ENCODE data around the gene CHN2.

Gene CHN2

DNA sequence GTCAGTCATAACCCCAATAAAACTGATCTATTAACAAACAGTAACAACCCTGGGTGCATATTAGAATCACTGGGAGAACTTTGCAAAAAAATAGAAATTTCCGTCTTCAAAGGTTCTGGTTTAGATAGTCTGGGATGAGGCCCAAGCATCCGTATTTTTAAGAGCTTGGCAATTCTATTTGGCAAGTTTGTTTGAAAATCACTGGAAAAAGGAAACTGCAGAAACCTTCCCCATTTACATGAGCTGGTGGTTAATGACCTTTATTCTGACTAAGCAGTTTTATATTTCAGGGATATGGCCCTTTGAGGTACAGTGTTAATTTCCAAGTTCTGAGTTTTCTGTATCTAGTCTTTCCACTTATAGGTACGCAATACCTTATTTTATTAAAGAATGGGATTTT lies 253.3 kb downstream of the CHN2 start:
- ATAC-seq: no peak
- TF ChIP-seq CSDC2 (CRISPR knock-in tag; IDR thresholded peaks at IDR 0.05) (no peak), ESRRG (CRISPR knock-in tag; IDR thresholded peaks at IDR 0.05) (no peak), ZFP3 (CRISPR knock-in tag; IDR thresholded peaks at IDR 0.05) (no peak), ARNTL (CRISPR knock-in tag; IDR thresholded peaks at IDR 0.05; ENCODE audit: borderline replicate concordance, low read depth) (no peak)
- TF ChIP-seq, protein P1, sequence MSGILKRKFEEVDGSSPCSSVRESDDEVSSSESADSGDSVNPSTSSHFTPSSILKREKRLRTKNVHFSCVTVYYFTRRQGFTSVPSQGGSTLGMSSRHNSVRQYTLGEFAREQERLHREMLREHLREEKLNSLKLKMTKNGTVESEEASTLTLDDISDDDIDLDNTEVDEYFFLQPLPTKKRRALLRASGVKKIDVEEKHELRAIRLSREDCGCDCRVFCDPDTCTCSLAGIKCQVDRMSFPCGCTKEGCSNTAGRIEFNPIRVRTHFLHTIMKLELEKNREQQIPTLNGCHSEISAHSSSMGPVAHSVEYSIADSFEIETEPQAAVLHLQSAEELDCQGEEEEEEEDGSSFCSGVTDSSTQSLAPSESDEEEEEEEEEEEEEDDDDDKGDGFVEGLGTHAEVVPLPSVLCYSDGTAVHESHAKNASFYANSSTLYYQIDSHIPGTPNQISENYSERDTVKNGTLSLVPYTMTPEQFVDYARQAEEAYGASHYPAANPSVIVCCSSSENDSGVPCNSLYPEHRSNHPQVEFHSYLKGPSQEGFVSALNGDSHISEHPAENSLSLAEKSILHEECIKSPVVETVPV (CRISPR knock-in tag; IDR thresholded peaks at IDR 0.05): no peak

DNA sequence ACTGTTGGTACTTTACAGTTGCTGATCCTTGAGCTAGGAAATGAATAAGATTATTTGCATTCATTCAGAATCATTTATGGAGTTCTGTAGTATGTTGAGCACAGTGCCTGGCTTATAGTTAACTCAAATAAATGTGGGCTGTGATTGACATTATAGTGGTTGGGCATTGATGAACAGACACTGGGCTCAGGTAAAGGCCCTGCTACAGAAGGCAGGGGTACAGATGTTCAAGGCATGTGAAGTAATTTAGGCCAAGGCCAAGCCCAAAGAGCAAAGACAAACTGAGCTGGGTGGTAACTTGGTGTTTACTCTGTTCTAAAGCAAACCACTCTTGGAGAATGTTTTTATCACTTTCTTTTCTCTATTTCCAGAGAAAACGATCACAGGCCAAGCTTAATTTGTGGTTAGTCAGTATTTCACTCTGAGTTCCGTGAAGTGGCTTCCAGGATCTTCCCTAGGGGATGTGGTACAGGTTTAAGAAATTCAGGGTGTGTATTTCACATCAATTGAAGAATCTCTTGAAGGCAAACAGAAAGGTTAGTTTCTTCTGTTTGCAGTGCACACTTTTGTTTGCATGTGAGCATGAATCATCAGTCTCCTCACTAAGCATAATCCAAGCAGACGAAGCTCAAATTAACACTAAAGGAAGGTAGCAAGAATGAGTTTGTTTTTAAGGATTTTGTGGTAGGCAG lies 255.1 kb downstream of the CHN2 start:
- TF ChIP-seq TCF4 (CRISPR knock-in tag; IDR thresholded peaks at IDR 0.05; ENCODE audit: borderline replicate concordance) (no peak), TOX (CRISPR knock-in tag; IDR thresholded peaks at IDR 0.05; ENCODE audit: borderline replicate concordance) (no peak), ESRRG (CRISPR knock-in tag; IDR thresholded peaks at IDR 0.05) (no peak), ZNF565 (CRISPR knock-in tag; conservative IDR thresholded peaks at IDR 0.05; ENCODE audit: low read depth) (no peak), CSDC2 (CRISPR knock-in tag; IDR thresholded peaks at IDR 0.05) (no peak), ZFP3 (CRISPR knock-in tag; IDR thresholded peaks at IDR 0.05) (no peak), BACH2 (CRISPR knock-in tag; IDR thresholded peaks at IDR 0.05; ENCODE audit: borderline replicate concordance) (no peak), ZNF8 (CRISPR knock-in tag; IDR thresholded peaks at IDR 0.05) (no peak), PPARA (CRISPR knock-in tag; IDR thresholded peaks at IDR 0.05; ENCODE audit: borderline replicate concordance) (no peak), ZFP30 (CRISPR knock-in tag; IDR thresholded peaks at IDR 0.05) (no peak), ARNTL (CRISPR knock-in tag; IDR thresholded peaks at IDR 0.05; ENCODE audit: borderline replicate concordance, low read depth) (no peak)
- TF ChIP-seq, protein P2, sequence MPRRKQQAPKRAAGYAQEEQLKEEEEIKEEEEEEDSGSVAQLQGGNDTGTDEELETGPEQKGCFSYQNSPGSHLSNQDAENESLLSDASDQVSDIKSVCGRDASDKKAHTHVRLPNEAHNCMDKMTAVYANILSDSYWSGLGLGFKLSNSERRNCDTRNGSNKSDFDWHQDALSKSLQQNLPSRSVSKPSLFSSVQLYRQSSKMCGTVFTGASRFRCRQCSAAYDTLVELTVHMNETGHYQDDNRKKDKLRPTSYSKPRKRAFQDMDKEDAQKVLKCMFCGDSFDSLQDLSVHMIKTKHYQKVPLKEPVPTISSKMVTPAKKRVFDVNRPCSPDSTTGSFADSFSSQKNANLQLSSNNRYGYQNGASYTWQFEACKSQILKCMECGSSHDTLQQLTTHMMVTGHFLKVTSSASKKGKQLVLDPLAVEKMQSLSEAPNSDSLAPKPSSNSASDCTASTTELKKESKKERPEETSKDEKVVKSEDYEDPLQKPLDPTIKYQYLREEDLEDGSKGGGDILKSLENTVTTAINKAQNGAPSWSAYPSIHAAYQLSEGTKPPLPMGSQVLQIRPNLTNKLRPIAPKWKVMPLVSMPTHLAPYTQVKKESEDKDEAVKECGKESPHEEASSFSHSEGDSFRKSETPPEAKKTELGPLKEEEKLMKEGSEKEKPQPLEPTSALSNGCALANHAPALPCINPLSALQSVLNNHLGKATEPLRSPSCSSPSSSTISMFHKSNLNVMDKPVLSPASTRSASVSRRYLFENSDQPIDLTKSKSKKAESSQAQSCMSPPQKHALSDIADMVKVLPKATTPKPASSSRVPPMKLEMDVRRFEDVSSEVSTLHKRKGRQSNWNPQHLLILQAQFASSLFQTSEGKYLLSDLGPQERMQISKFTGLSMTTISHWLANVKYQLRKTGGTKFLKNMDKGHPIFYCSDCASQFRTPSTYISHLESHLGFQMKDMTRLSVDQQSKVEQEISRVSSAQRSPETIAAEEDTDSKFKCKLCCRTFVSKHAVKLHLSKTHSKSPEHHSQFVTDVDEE (CRISPR knock-in tag; IDR thresholded peaks at IDR 0.05): no peak
- TF ChIP-seq, protein P3, sequence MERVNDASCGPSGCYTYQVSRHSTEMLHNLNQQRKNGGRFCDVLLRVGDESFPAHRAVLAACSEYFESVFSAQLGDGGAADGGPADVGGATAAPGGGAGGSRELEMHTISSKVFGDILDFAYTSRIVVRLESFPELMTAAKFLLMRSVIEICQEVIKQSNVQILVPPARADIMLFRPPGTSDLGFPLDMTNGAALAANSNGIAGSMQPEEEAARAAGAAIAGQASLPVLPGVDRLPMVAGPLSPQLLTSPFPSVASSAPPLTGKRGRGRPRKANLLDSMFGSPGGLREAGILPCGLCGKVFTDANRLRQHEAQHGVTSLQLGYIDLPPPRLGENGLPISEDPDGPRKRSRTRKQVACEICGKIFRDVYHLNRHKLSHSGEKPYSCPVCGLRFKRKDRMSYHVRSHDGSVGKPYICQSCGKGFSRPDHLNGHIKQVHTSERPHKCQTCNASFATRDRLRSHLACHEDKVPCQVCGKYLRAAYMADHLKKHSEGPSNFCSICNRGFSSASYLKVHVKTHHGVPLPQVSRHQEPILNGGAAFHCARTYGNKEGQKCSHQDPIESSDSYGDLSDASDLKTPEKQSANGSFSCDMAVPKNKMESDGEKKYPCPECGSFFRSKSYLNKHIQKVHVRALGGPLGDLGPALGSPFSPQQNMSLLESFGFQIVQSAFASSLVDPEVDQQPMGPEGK (CRISPR knock-in tag; IDR thresholded peaks at IDR 0.05; ENCODE audit: borderline replicate concordance): no peak
- TF ChIP-seq, protein P4, sequence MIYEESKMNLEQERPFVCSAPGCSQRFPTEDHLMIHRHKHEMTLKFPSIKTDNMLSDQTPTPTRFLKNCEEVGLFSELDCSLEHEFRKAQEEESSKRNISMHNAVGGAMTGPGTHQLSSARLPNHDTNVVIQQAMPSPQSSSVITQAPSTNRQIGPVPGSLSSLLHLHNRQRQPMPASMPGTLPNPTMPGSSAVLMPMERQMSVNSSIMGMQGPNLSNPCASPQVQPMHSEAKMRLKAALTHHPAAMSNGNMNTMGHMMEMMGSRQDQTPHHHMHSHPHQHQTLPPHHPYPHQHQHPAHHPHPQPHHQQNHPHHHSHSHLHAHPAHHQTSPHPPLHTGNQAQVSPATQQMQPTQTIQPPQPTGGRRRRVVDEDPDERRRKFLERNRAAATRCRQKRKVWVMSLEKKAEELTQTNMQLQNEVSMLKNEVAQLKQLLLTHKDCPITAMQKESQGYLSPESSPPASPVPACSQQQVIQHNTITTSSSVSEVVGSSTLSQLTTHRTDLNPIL (CRISPR knock-in tag; IDR thresholded peaks at IDR 0.05; ENCODE audit: low read depth): no peak
- TF ChIP-seq, protein P5, sequence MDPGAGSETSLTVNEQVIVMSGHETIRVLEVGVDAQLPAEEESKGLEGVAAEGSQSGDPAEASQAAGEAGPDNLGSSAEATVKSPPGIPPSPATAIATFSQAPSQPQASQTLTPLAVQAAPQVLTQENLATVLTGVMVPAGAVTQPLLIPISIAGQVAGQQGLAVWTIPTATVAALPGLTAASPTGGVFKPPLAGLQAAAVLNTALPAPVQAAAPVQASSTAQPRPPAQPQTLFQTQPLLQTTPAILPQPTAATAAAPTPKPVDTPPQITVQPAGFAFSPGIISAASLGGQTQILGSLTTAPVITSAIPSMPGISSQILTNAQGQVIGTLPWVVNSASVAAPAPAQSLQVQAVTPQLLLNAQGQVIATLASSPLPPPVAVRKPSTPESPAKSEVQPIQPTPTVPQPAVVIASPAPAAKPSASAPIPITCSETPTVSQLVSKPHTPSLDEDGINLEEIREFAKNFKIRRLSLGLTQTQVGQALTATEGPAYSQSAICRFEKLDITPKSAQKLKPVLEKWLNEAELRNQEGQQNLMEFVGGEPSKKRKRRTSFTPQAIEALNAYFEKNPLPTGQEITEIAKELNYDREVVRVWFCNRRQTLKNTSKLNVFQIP (CRISPR knock-in tag; IDR thresholded peaks at IDR 0.05; ENCODE audit: borderline replicate concordance, low read depth): no peak
- no peak for ATAC-seq

DNA sequence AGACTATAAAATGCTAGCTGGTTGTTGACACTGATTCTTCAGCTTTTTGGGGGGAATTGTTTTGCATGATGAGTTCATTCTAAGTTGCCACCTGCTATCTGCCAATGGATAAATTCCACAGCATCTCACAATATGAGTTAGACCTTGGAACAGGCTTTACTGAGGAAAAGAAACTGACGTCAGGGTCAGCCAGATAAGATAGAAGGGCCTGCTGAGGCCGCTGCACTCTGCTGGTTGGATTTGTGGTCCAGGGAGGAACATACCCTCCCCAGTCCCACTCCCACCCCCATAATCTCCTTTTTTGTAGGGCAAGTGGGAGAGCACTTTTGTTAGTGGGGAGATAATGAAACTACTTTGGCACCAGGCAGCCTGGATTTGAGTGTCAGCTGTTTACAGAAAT lies 258.4 kb downstream of the CHN2 start:
- no peak for ATAC-seq
- TF ChIP-seq ZNF8 (CRISPR knock-in tag; IDR thresholded peaks at IDR 0.05): no peak
- no peak for TF ChIP-seq BACH2 (CRISPR knock-in tag; IDR thresholded peaks at IDR 0.05; ENCODE audit: borderline replicate concordance)
- TF ChIP-seq, protein P5 (CRISPR knock-in tag; IDR thresholded peaks at IDR 0.05; ENCODE audit: borderline replicate concordance, low read depth): no peak
- TF ChIP-seq RARB (CRISPR knock-in tag; IDR thresholded peaks at IDR 0.05): no peak
- TF ChIP-seq ISL1 (CRISPR knock-in tag; IDR thresholded peaks at IDR 0.05): no peak
- TF ChIP-seq, protein P4 (CRISPR knock-in tag; IDR thresholded peaks at IDR 0.05; ENCODE audit: low read depth): no peak
- no peak for TF ChIP-seq PPARA (CRISPR knock-in tag; IDR thresholded peaks at IDR 0.05; ENCODE audit: borderline replicate concordance)
- TF ChIP-seq ZFP30 (CRISPR knock-in tag; IDR thresholded peaks at IDR 0.05): no peak
- no peak for TF ChIP-seq OSR1 (CRISPR knock-in tag; IDR thresholded peaks at IDR 0.05)
- TF ChIP-seq ARNTL (CRISPR knock-in tag; IDR thresholded peaks at IDR 0.05; ENCODE audit: borderline replicate concordance, low read depth): no peak
- TF ChIP-seq GLIS3 (CRISPR knock-in tag; IDR thresholded peaks at IDR 0.05): no peak

Data from SK-N-SH treated with all-trans-retinoic acid at 6 μM for 48 hours (cell line).